ENCODE data around the gene SAFB.
A peak's percentile ranks its signal among the peaks of the same experiment; 100 is the strongest.
"Not testable (repeated sequence)": the region's sequence is repeated elsewhere in the genome, so short reads cannot be mapped to it uniquely, and the experiment has no call there.

The SAFB gene

DNA sequence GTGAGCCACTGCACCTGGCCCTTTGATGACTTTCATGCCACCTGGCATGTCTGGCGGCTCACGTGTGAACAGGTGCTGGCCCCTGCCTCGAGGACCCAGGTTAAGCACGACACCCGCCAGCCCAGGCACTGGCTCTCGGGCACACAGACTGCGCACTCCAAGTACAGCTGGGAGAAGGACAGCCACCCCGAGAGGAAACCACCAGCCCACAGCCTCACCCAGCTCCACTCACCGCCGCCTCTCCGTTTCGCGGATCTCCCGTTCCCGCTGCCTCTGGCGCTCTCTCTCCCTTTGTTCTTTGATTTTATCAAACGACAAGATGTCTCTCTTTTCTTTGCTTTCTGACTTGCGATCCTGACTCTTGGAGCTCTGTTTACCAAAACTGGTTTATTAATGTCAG lies 27.8 kb upstream of the SAFB start:
- DNase-seq (ENCODE audit: low read depth), result no peak

DNA sequence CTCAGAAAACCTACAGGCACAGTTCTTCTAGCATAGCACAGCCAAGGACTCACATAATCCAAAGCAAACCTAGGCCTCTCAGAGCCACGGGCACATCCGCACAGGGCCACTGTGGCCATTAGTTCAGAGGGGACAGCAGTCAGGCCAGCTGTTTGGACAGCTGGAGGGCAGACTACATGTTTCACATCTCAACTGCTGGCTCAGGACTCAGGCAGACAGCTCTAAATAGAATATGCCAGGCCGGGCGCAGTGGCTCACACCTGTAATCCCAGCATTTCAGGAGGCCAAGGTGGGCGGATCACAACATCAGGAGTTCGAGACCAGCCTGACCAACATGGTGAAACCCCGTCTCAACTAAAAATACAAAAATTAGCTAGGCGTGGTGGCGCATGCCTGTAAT lies 27.1 kb upstream of the SAFB start:
- DNase-seq (ENCODE audit: low read depth), result no peak

DNA sequence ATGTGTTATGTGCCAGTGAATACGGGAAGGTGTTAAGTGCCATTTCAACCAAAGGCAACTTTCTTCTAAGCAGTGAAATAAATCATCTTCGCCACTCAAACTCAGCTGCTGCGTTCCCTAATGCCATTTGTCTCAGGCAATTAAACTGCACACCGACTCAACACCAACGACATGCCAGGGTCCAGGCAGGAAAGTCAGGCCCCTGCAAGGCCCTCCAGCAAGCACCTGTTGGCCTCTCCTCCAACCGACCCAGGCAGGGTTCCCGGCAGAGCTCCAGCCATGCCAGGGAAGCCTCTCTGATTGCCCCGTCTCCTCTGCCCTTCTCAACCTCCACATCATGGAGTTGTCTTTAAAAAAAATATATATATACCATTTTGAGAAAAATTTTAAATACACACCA lies 22.1 kb upstream of the SAFB start:
- no peak for DNase-seq (ENCODE audit: low read depth)

DNA sequence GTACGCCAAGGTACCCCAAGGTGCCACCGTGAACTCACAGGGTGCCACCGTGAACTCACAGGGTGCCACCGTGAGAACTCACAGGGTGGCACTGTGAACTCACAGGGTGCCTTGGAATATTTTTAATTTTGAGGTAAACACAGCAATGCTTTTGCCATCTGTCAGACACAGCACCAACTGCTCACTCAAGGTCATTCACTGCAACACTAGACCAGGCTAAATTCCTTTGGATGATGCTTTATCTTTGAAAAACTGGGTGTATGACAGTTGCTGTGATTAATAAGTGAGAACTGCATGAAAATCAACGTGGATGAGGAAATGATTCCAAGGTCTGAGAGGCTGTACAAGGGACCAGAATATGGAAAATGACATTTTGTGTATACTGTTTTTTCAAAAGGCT lies 19.3 kb upstream of the SAFB start:
- no peak for DNase-seq (ENCODE audit: low read depth)

DNA sequence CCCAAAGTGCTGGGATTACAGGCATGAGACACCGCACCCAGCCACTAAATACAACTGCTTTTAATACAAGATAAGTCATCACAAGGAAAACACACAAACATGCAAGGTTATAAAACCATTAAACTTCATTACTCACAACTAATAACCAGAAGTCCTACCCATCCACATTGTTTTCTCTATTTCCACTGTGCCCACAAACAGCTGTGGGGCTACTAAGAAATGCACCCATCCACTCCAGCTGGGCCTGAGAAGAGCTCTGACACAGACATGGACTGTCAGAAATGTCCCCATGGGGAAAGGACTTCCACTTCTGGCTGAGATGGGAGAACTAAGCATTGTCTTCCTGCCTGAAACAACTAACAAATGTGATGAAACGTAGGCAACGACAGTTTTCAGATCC lies 17.5 kb upstream of the SAFB start:
- no peak for DNase-seq (ENCODE audit: low read depth)

DNA sequence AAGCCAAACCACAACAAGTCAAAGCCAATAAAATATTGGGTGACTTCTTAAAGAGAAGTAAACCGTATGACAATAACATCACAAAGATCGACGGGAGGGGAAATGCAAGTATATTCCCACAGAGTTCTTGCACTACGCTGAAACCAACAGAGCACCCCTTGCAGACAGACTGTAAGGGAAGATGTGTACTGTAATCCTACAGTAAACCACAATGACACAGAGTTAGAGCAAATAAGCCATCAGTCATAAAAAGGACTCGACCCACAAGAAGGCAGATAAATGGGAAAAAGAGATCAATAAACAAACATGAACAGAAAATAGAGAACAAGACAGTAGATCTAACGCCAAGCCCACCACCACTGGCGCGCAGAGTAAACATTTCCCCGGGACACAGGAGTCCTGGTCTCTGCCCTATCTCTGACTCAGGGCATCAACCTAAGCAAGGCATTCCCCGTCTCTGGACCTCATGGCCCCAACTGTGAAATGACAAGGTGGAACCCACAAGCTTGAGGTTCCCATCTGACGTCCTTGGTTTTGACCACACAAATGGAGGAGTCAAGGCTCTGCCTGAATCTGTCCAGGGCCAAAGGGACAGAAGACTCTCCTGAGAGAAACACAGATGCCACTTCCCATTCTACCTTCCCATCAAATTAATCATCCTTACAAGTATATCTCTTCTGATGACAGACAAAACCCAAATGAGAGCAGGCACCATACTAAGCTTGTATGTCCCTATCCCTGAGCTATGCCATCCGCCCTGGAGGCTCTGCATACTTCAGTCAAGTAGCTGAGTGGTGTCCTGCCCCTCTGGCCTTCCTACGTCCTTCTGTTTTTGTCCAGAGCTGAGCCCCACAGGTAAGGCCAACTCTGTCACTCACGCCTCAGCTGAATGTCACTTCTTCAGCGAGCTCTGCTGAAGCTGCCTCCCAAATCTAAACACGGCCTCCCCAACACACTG lies 15.3 kb upstream of the SAFB start:
- no peak for DNase-seq (ENCODE audit: low read depth)

DNA sequence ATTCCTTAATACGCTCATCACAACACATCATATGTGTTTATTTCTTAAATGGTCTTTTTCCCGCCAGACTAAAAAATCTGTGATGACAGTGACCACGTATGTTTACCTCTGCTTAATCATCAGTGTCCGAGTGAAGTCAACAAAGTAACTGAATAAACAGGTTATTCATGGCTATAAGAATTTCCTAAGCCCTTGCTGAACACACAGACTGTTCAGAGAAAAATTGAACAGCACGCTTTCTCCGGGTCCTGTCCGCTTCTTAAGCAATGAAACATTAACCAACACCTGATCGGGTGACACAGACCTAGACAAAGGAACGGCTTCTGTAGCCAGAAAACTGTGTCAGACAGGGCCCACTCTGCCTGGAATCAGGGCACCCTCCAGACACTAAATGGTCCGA lies 14.6 kb upstream of the SAFB start:
- DNase-seq (ENCODE audit: low read depth), result no peak

DNA sequence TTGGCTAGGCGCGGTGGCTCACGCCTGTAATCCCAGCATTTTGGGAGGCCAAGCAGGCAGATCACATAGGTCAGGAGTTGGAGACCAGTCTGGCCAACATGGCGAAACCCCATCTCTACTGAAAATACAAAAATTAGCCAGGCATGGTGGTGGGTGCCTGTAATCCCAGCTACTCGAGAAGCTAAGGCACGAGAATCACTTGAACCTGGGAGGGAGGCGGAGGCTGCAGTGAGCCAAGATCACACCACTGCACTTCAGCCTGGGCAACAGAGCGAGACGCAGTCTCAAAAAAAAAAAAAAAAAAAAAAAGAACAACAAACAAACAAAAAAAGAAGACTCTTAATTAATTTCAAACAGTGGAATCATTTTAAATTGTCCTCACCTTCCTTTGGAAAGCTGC lies 14.1 kb upstream of the SAFB start:
- not testable (repeated sequence) for DNase-seq (ENCODE audit: low read depth)

DNA sequence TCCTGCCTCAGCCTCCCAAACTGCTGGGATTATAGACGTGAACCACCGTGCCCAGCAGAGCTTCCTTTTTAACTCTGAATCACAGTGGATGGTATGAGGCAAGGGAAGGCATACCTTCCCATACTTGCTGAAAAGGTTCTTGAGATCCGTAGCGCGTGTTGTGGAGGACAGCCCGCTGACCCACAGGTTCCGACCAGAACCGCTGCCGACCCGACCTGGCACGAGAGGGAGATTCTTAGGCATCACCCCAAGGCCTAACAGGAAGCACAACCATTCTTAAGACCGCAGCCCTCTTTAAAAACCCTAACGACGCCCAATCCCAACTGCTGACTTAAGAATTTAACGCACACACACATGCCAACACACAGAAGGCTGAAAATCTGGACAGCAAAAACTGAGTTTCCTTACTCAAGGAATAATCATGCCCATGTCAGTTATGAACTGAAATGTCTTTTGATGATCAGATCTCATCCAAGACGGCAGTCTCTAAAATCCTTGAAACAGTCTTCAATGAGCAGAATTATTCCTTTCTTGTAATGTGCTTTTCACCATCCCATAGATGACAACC lies 12.9 kb upstream of the SAFB start:
- DNase-seq (ENCODE audit: low read depth), result no peak

DNA sequence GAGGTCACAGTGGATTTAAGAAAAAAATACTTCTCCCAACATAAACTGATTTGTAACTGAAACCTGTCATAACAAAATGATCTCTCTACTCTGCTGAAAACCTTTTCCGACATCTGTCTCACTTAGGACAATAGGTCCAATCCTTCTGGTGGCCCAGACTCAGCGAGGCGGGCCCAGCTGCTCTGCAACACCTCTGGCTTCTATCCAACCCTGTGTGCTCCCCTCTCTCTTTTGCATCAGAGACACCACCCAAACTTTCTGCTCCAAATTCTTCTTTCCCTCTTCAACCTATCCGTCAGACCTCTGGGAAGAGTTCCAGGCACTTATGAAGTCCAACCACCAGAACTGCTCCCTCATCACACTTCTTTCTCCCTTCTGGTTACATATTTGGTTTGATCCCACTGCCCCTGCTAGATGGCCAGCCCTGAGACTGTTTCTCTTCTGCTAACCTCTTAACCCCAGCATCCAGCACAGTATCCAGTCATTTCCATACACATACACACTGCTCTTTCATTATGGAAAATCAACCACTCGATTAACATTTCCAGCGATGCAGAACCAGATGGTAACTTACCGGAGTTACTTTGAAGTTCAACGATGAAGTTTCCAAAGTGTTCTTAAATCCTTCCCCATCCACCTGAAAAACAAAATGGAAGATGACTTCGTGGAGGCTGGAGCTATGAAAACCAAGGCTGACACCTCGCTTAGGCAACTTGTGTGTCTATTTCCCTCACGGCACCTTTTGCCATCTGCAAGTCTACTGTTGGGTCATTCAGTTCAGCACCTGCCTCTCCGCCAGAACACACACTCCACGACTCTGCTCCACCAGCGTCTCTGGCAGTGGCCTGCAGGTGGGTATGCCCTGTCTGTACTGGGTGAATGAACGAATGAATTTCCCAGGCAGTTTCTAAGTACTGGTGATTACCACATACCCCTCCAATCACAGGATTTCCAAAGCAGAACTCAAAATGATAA lies 9.7 kb upstream of the SAFB start:
- no peak for DNase-seq (ENCODE audit: low read depth)

DNA sequence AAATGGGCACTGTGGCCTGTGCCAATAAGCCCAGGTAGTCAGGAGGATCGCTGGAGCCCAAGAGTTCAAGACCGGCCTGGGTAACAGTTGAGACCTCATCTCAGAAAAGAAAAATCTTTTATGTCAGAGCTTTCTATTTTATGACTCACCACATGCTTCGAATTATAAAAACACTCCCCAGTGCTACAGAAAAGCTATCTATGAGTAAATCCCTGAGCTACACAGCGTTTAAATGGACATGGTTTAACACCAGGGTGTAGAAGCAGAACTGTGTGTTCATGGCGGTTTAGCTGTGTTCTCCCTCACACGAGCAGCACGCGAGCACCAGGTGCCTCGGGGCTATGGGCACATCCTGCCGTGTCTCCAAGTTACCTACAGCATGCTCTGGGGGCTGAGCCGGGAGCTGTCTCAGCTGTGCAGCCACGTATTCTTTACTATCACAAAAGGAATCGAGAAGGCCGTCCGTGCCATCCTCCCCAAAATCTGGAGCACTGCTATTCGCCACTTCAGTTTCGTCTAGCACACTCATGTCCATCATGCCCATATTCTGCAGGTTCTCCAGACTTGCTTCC lies 7.0 kb upstream of the SAFB start:
- no peak for DNase-seq (ENCODE audit: low read depth)

DNA sequence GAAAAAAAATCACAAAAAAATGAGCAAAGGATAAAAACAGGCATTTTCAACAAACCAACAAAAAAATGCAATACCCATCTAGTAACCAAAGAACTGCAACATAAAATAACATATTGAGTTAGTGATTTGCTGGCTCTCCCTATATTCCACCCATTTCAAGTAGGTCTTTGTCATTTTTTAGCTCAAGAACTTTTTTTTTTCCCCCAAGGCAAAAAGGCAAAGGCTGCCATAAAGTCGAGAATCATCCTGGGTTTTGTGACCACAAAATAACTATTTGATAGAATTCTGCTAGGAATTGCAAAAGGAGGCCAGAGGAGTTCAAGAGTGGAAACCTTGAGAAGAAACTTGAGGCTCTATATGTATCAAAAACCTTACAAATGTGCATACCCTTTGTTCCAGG lies 5.8 kb upstream of the SAFB start:
- no peak for DNase-seq (ENCODE audit: low read depth)

DNA sequence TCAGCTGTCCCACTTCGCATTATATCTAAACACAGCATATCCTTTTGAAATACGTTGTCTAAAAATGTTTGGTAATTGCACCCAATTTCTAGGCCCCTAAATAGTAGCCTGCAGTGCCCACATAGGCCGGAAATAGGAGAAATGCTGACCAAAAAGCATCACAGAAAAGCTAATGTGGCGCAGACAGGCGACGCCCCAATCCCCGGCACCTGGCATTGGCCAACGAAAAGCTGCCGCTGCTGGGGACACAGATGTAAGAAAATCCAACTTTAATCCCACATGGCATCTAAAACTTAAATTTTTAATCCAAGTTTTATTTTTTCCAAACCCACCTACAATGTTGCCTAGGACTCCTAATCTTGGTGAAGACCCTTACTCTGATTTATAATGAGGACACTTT lies 4.3 kb upstream of the SAFB start:
- no peak for DNase-seq (ENCODE audit: low read depth)

DNA sequence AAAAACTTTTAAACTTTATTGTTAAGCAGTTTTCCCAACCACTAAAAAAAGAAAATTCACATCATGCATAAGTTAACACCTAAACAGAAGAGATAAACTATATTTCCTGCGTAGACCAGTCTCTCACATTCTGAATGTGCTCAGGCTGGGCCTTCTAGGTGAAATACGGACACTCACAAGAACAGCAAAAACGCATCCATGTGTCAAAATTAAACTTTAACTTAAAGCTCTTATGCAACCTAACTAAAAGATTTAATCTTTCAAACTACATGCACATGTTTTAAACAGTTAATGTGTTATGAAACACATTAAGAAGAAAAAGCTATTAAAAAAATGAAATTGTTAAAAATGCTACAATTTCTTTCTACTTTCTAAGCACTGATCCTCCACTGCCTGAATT lies 2.9 kb upstream of the SAFB start:
- DNase-seq (ENCODE audit: low read depth), result no peak

DNA sequence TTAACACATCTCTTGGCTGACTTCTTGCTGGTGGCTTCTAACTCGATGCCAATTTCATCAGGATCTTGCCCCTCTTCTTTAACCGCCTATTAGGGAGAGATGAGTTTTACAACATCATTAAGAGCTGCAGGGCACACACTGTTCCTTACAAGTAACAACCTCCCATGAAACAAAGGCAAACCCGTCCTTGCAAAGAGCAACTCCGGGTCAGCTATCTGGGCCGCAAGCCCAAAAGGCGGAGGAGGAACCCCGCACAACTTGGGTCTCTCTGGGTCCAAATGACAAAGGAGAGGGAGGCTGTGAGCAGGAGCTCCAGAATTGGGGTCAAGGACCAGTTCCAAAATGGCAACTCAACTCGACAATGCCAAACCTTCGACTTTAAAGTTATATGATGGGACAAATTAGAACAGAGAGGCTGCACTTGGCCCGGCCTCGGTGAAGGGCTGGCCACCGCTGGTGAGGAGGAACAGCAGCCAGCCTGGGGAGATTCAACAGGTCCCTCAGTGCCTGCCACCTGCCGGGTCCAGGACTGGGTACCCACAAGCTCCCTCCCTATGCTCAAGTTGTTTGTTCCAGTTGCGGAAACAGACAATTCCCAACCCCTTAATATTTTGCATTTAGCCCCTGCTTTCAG lies 1.5 kb upstream of the SAFB start:
- DNase-seq (ENCODE audit: low read depth), result no peak

DNA sequence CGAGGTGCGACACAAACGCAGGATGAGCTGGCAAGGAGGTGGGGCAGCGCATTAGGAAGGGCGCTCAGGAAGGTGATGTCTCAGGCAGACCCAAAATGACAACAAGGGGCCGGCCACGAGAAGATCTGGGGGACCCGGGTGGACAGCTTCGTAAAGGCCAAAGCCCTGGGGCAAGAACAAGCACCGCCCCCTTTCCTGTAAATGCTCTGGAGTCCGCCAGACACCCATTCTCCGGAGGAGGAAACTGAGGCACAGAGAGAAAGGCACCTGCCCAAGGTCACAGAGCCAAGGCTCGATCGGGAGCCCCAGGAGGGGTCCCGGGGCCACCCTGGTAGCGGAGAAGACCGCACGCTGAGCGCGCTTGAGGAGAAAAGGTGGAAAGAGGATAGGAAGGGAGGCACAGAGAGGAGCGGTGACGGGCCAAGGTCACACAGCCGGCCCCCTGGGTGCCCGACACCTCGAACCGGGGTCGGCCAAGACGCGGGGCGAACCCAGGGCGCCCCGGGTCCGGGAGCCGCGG lies 878 bp upstream of the SAFB start:
- DNase-seq (ENCODE audit: low read depth), result peak; percentile 15

DNA sequence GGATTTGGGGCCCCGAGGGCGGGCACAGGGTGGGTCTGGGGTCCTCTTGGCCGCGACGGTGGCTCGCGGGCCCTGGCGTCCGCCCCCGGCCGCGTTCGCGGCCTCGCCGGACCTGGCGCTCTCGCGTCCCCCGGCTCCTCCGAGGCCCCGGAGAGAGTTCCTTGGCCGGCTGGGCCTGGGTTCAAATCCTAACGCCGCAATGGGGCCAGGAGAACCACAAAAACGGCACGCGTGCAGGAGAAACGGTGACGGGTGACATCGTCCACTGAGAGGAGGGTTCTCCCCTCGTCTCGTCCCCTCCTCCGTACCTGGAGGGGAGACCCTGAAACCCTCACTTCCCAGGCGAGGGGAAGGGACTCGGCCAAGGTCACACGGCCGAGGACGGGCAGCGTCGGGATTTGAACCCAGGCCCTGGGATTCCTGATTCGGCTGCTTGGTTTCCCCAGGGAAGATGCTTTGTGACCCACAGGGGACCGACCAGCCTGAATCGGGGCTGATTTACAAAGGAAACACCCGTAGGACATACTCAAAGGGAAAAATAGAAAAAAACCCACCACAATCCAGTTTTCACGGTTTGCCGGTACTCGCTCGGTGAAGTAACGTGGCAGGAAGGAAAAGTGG lies 624 bp downstream of the SAFB start:
- DNase-seq (ENCODE audit: low read depth), result no peak

DNA sequence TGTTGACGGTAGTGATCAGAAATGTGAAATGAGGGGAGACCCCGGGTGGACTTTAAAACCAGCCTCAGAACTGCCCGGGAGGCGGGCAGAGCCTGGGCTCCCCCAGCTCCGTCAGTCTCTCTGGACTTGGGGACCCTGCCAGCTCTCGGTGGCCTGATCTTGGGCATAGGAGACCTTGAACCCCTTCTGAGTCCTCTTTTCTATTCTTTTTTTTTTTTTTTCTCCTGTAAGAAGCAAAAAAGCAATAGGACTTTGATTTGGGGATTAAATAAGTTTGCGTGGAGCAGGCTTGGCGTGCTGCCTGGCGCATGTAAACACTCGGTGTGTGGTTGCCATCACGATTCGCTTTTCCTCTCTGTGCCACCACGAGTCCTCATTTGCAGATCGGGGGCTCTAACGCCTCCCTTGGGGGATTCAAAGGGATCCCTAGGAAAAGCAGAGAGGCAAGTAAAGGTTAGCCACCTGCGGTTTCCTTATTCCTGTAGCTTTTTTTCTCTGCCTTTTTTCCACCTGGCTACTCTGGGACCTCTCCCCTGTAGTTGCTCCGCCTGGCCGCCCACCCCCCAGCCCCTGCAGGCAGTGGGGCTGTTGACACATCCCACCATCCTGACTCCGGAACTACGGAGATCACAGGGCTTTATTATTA lies 1.3 kb downstream of the SAFB start:
- DNase-seq (ENCODE audit: low read depth), result peak; percentile 9

DNA sequence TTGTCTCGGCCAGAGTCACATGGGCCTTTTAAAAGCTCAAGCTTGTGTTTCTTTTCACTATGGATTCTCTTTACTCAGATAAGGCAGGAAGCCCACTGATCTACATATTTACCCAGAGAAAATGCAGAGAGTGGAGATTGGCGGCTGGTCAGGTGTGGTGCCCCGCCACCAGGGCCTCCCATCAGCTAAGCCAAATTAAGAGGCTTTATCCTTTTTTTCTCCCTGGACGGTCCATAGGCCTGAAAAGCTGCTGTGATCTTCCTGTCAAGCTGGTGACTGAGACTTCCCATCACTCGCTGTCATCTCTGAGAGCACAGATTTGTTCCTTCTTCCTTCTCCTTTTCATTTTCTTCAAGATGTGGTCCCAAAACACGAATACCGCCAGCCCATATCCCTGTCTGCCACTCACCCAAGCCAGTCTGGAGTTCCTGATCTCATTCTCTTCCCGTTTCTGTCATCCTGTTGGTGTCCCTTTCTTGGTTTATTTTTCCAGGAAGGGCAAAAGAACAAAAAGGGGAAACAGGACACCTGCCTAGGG lies 1.9 kb downstream of the SAFB start:
- no peak for DNase-seq (ENCODE audit: low read depth)

DNA sequence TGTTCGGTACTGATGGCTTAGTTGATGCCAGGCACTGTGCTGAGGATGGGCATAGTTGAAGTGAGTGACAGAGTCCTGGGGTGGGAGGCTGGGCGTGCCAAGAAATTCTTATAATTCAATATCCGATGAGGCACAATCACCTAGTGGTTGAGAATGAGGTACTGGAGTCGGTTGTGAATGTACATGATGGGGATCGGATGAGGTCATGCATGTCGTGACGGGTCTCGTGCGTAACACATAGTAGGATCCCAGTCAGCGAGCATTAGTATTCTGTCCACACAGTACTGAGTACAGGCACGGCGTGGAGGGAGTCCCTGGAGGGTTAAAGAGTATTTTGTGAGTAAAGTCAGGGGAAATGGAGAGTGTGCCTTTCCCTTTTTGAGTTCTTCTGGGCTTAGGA lies 2.8 kb downstream of the SAFB start:
- no peak for DNase-seq (ENCODE audit: low read depth)
